Caco-2 (cell line): ENCODE measurements around the gene TPST2. TPM values are rescaled to one million over a fixed set of nuclear protein-coding genes. Genes with fewer than 3 reads are reported as not detected.

Experiments used
- BruUV-seq: library from RNA; stranded (reverse); fragments of 400-500 nt; replicated peaks from 2 replicates; lab custom pipeline; 2021; lab: Mats Ljungman, UMichigan
- CTCF ChIA-PET: fragments of 300-600 bp; sonication (Branson Sonifier 250); formaldehyde crosslinking; loops from one replicate; lab custom pipeline; 2022; ENCODE audit warnings: antibody characterized with exemption; lab: Charles Lee
- POLR2A ChIA-PET: fragments of 300-600 bp; sonication (Branson Sonifier 250); formaldehyde crosslinking; loops from one replicate; lab custom pipeline; 2022; ENCODE audit warnings: antibody characterized with exemption; lab: Charles Lee
- DNase-seq, 2 experiments: peaks; one replicate each; pipeline versions ENCODE4 v3.0.0 to v3.0.0-alpha.2; 2020 to 2022
- H3K27me3 ChIP-seq: replicated peaks from 2 replicates; pipeline ENCODE4 v1.6.0; 2011; ENCODE audit warnings: low read length; ENCODE audit not compliant: control insufficient read depth, insufficient read depth
- H3K36me3 ChIP-seq: 2 replicates; pipeline ENCODE4 v1.5.1; 2011; ENCODE audit warnings: low read length; ENCODE audit not compliant: control insufficient read depth, insufficient read depth
- H3K4me1 ChIP-seq: fragments of 250-450 bp; sonication (Bioruptor Pico); 2 replicates; pipeline ENCODE4 v1.5.1; 2020; ENCODE audit warnings: mild to moderate bottlenecking
- H3K4me3 ChIP-seq: 2 replicates; pipeline ENCODE4 v1.5.1; 2011; ENCODE audit warnings: low read depth, mild to moderate bottlenecking, control low read depth, low read length
- H3K9me3 ChIP-seq: fragments of 250-450 bp; sonication (Bioruptor Pico); 2 replicates; pipeline ENCODE4 v1.5.1; 2020; ENCODE audit warnings: mild to moderate bottlenecking, moderate library complexity
- H3K27ac Mint-ChIP-seq: one replicate; pipeline ENCODE4 v1.8.0; 2022; ENCODE audit warnings: mixed read lengths; ENCODE audit not compliant: unreplicated experiment
- H3K27me3 Mint-ChIP-seq: one replicate; pipeline ENCODE4 v1.8.0; 2022; ENCODE audit warnings: mixed read lengths; ENCODE audit not compliant: insufficient read depth, unreplicated experiment
- H3K36me3 Mint-ChIP-seq: one replicate; pipeline ENCODE4 v1.8.0; 2022; ENCODE audit warnings: mild to moderate bottlenecking, mixed read lengths; ENCODE audit not compliant: insufficient read depth, unreplicated experiment
- H3K4me1 Mint-ChIP-seq: one replicate; pipeline ENCODE4 v1.8.0; 2022; ENCODE audit warnings: low read depth, mixed read lengths; ENCODE audit not compliant: unreplicated experiment
- H3K4me3 Mint-ChIP-seq: one replicate; pipeline ENCODE4 v1.8.0; 2022; ENCODE audit warnings: mild to moderate bottlenecking, moderate library complexity, mixed read lengths; ENCODE audit not compliant: unreplicated experiment
- H3K9me3 Mint-ChIP-seq: one replicate; pipeline ENCODE4 v1.8.0; 2022; ENCODE audit warnings: mixed read lengths; ENCODE audit not compliant: unreplicated experiment
- intact Hi-C: fragments of 100-400 bp; cut with micrococcal nuclease; formaldehyde crosslinking; loops from one replicate; pipeline ENCODE4 v1.10.0; 2022; ENCODE audit not compliant: unreplicated experiment
- total RNA-seq: library from RNA; stranded (reverse); gene quantifications from 2 replicates; pipeline ENCODE4 v1.2.3, GENCODE V29; 2022
- TF ChIP-seq, protein P1 (sequence below), 2 experiments: fragments of 200-600 bp in 1 of 2; IDR thresholded peaks; 1 replicate in 1 of 2; 2 replicates in 1 of 2; pipeline versions ENCODE4 v1.5.1 to v1.8.0; 2011 to 2022; ENCODE audit warnings: antibody characterized with exemption in 1 of 2, control low read depth in 1 of 2, inconsistent platforms in 1 of 2, low read depth in 1 of 2, low read length in 1 of 2, mild to moderate bottlenecking in 1 of 2, moderate library complexity in 1 of 2; ENCODE audit not compliant: insufficient read depth in 1 of 2, severe bottlenecking in 1 of 2, unreplicated experiment in 1 of 2

The TPST2 gene
- total RNA-seq, 1 experiment from 2014 or later: 9.5 TPM

DNA sequence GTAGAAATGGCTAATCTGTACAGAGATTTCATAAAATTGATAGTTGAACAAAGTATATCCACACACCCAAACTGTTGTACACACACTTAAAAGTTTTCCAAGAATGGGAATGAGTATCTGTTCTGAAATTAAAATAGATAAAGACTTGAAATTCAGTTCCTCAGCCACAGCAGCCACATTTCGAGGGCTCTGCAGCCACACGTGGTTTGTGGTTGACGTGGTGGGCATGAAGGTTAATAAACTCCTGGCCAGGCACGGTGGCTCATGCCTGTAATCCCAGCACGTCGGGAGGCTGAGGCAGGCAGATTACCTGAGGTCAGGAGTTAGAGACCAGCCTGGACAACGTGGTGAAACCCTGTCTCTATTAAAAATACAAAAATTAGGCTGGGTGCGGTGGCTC, 24.0 kb downstream of the TPST2 start:
- TF ChIP-seq, protein P1, sequence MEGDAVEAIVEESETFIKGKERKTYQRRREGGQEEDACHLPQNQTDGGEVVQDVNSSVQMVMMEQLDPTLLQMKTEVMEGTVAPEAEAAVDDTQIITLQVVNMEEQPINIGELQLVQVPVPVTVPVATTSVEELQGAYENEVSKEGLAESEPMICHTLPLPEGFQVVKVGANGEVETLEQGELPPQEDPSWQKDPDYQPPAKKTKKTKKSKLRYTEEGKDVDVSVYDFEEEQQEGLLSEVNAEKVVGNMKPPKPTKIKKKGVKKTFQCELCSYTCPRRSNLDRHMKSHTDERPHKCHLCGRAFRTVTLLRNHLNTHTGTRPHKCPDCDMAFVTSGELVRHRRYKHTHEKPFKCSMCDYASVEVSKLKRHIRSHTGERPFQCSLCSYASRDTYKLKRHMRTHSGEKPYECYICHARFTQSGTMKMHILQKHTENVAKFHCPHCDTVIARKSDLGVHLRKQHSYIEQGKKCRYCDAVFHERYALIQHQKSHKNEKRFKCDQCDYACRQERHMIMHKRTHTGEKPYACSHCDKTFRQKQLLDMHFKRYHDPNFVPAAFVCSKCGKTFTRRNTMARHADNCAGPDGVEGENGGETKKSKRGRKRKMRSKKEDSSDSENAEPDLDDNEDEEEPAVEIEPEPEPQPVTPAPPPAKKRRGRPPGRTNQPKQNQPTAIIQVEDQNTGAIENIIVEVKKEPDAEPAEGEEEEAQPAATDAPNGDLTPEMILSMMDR (IDR thresholded peaks at IDR 0.05; ENCODE audit: insufficient read depth in 1 of 2, low read depth in 1 of 2, low read length in 1 of 2, severe bottlenecking in 1 of 2, unreplicated experiment in 1 of 2): no peak
- Histone ChIP-seq H3K4me3 (no peak overlapping the region), H3K4me1 (peaks cover 16% of the 10 kb centered on the region), H3K9me3 (no peaks in the 10 kb centered on the region), H3K27me3 (no peaks in the 10 kb centered on the region), H3K36me3 (no peaks in the 10 kb centered on the region)
- no peak overlapping the region for H3K4me3 Mint-ChIP-seq
- no peaks in the 10 kb centered on the region for H3K27me3 Mint-ChIP-seq
- H3K4me1 Mint-ChIP-seq: peaks cover 8% of the 10 kb centered on the region
- H3K27ac Mint-ChIP-seq: no peak overlapping the region
- no peak for DNase-seq
- H3K9me3 Mint-ChIP-seq: no peaks in the 10 kb centered on the region
- no peaks in the 10 kb centered on the region for H3K36me3 Mint-ChIP-seq
- ChIA-PET CTCF (no interaction called here), POLR2A (no interaction called here)
- intact Hi-C loops: loop anchor here (5.0 kb wide), 1 partner anchor 49 kb away; no protein-coding TSS in a partner anchor
- BruUV-seq: no TSS peak

DNA sequence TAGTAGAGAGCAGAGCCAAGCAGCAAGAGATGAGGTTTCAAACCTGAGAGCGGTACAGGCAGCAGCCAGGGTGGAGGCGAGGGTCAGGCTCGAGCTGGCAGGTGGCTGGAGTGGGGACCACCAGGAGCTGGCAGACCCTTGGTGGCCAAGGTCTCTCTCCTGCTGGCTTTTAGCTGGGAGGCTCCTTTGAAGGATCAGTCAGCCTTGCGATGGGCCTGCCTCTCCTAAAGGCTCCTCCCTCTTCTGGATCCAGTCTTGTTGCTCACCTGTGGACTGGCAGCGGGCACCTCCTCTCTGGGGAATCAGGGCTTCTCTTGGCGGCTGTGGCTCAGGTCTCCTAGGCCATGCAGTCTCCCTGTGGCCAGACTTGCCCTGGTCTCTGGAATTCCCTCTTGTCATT, 24.8 kb downstream of the TPST2 start:
- BruUV-seq: no TSS peak

DNA sequence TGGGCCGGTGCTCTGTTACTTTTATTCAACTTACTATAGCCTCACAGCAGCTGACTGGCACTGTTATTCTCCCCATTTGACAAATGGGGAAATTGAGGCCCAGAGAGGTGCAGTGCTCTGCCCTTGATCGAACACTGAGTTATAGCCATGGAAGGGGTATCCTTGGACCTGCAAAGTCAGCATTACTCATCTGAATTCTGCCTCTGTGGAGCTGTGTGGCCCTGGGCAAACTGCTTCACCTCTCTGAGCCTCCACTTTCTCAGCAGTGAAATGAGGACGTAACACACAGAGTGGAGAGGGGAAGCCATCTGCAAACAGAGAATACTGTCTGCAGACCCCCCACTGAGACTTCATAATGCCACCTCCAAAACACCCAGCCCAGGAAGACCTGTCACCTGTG, 25.3 kb downstream of the TPST2 start:
- POLR2A ChIA-PET: no interaction called here
- CTCF ChIA-PET: no interaction called here
- Mint-ChIP-seq H3K4me3 (no peak overlapping the region), H3K27ac (no peak overlapping the region), H3K27me3 (no peaks in the 10 kb centered on the region), H3K9me3 (no peaks in the 10 kb centered on the region), H3K36me3 (no peaks in the 10 kb centered on the region), H3K4me1 (peaks cover 8% of the 10 kb centered on the region)
- Histone ChIP-seq H3K4me1 (peaks cover 16% of the 10 kb centered on the region), H3K4me3 (no peak overlapping the region), H3K27me3 (no peaks in the 10 kb centered on the region), H3K36me3 (no peaks in the 10 kb centered on the region), H3K9me3 (no peaks in the 10 kb centered on the region)
- TF ChIP-seq, protein P1 (IDR thresholded peaks at IDR 0.05; ENCODE audit: insufficient read depth in 1 of 2, low read depth in 1 of 2, low read length in 1 of 2, severe bottlenecking in 1 of 2, unreplicated experiment in 1 of 2): no peak
- intact Hi-C loops: loop anchor here (5.0 kb wide), 1 partner anchor 47 kb away; no protein-coding TSS in a partner anchor
- DNase-seq: no peak
- no TSS peak for BruUV-seq

More for the DNA sequence above, 24.8 kb downstream of the TPST2 start:
- Mint-ChIP-seq H3K9me3 (no peaks in the 10 kb centered on the region), H3K27ac (no peak overlapping the region), H3K4me3 (no peak overlapping the region), H3K4me1 (peaks cover 8% of the 10 kb centered on the region), H3K36me3 (no peaks in the 10 kb centered on the region), H3K27me3 (no peaks in the 10 kb centered on the region)
- H3K27me3 ChIP-seq: no peaks in the 10 kb centered on the region
- DNase-seq: no peak
- peaks cover 16% of the 10 kb centered on the region for H3K4me1 ChIP-seq
- ChIA-PET POLR2A (no interaction called here), CTCF (no interaction called here)
- TF ChIP-seq, protein P1 (IDR thresholded peaks at IDR 0.05; ENCODE audit: insufficient read depth in 1 of 2, low read depth in 1 of 2, low read length in 1 of 2, severe bottlenecking in 1 of 2, unreplicated experiment in 1 of 2): no peak
- no peaks in the 10 kb centered on the region for H3K9me3 ChIP-seq
- intact Hi-C loops: loop anchor here (5.0 kb wide), 1 partner anchor 48 kb away; no protein-coding TSS in a partner anchor
- H3K4me3 ChIP-seq: no peak overlapping the region
- no peaks in the 10 kb centered on the region for H3K36me3 ChIP-seq
